OCI-LY3 (cell line): Measurements from ENCODE around the gene NIN.

Experiments used
- H2AFZ ChIP-seq: fragments of 200-600, 300-600 bp; shearing (Covaris generic); 2 replicates; pipeline ENCODE4 v1.6.0; 2014; ENCODE audit warnings: antibody characterized with exemption, low read depth, low read length
- H3K27ac ChIP-seq: fragments of 200-600, 300-600 bp; sonication (generic); 2 replicates; pipeline ENCODE4 v1.5.1; 2014; ENCODE audit warnings: mild to moderate bottlenecking, low read length, moderate library complexity, mixed read lengths
- H3K27me3 ChIP-seq: fragments of 200-600, 300-600 bp; sonication (generic); 2 replicates; pipeline ENCODE4 v1.6.1; 2014; ENCODE audit warnings: low read depth, low read length, mixed read lengths
- H3K36me3 ChIP-seq: fragments of 200-600, 300-600 bp; sonication (generic); replicated peaks from 2 replicates; pipeline ENCODE3; 2014; ENCODE audit warnings: low read depth, low read length, mixed read lengths
- H3K4me1 ChIP-seq: fragments of 300-600, 200-600 bp; sonication (generic); 2 replicates; pipeline ENCODE4 v1.6.1; 2014; ENCODE audit warnings: low read length, mixed read lengths
- H3K4me2 ChIP-seq: fragments of 200-600, 300-600 bp; sonication (generic); 2 replicates; pipeline ENCODE4 v1.6.1; 2014; ENCODE audit warnings: low read length, mixed read lengths
- H3K4me3 ChIP-seq: fragments of 300-600, 200-600 bp; sonication (generic); 2 replicates; pipeline ENCODE4 v1.5.1; 2014; ENCODE audit warnings: antibody characterized with exemption, mild to moderate bottlenecking, low read length, moderate library complexity
- H3K79me2 ChIP-seq: fragments of 300-600, 200-600 bp; shearing (Covaris generic); 2 replicates; pipeline ENCODE4 v1.6.1; 2014; ENCODE audit warnings: mild to moderate bottlenecking, low read length, mixed read lengths
- H3K9ac ChIP-seq: fragments of 300-600, 200-600 bp; shearing (Covaris generic); 2 replicates; pipeline ENCODE4 v1.6.0; 2014; ENCODE audit warnings: mild to moderate bottlenecking, low read length, moderate library complexity
- H3K9me3 ChIP-seq: fragments of 200-600, 300-600 bp; shearing (Covaris generic); 2 replicates; pipeline ENCODE4 v1.6.1; 2014; ENCODE audit warnings: low read length, mixed read lengths; ENCODE audit not compliant: insufficient read depth
- H4K20me1 ChIP-seq: fragments of 200-600, 300-600 bp; sonication (generic); 2 replicates; pipeline ENCODE4 v1.6.1; 2016; ENCODE audit warnings: low read length, mixed read lengths; ENCODE audit not compliant: insufficient read depth
- EZH2phosphoT487 ChIP-seq: fragments of 200-600 bp; shearing (Covaris generic); IDR thresholded peaks from 2 replicates; pipeline ENCODE4 v1.6.1; 2018; ENCODE audit warnings: antibody characterized with exemption, mixed run types, low read depth
- TF ChIP-seq, protein P1 (sequence below): fragments of 200-600, 300-600 bp; sonication (generic); IDR thresholded peaks from 2 replicates; pipeline ENCODE4 v1.5.1; 2014; ENCODE audit warnings: antibody characterized with exemption, low read length, low read depth

The NIN gene

DNA sequence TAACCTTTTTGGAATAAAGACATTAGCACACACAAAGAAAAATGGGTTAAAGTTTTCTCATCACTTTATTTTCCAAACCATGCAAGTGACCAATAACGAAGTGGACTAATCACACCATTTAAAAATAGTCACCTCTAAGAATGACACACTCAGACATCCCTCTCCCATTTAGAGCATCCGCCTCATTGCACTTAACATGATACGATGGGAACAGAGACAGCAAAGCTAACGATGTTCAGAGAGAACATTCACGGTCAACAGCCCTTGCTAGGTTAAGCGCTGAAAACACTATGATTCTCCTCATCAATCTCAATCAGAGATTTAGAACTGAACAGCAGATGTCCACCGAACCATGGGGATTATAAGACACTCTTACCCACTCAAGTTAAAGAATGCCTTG, 35.8 kb downstream of the NIN start:
- no peak overlapping the region for H3K4me2 ChIP-seq
- H3K27me3 ChIP-seq, result no peaks in the 10 kb centered on the region
- TF ChIP-seq EZH2phosphoT487, result no peak
- TF ChIP-seq, protein P1, sequence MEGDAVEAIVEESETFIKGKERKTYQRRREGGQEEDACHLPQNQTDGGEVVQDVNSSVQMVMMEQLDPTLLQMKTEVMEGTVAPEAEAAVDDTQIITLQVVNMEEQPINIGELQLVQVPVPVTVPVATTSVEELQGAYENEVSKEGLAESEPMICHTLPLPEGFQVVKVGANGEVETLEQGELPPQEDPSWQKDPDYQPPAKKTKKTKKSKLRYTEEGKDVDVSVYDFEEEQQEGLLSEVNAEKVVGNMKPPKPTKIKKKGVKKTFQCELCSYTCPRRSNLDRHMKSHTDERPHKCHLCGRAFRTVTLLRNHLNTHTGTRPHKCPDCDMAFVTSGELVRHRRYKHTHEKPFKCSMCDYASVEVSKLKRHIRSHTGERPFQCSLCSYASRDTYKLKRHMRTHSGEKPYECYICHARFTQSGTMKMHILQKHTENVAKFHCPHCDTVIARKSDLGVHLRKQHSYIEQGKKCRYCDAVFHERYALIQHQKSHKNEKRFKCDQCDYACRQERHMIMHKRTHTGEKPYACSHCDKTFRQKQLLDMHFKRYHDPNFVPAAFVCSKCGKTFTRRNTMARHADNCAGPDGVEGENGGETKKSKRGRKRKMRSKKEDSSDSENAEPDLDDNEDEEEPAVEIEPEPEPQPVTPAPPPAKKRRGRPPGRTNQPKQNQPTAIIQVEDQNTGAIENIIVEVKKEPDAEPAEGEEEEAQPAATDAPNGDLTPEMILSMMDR, result no peak
- no peak overlapping the region for H3K9ac ChIP-seq
- peaks cover 5% of the 10 kb centered on the region; the same call in 1 of the 2 replicates for H4K20me1 ChIP-seq
- H3K79me2 ChIP-seq, result peaks cover 56% of the 10 kb centered on the region
- H3K36me3 ChIP-seq, result peaks cover 31% of the 10 kb centered on the region
- no peaks in the 10 kb centered on the region for H3K9me3 ChIP-seq
- no peak overlapping the region for H2AFZ ChIP-seq
- H3K4me1 ChIP-seq, result peaks cover 89% of the 10 kb centered on the region
- H3K27ac ChIP-seq, result no peak overlapping the region
- no peak overlapping the region for H3K4me3 ChIP-seq

- Histone ChIP-seq H3K4me1 (peaks cover 98% of the 10 kb centered on the region), H3K4me2 (peak overlapping the region; percentile 86), H2AFZ (no peak overlapping the region), H3K4me3 (peak overlapping the region; percentile 25), H3K9me3 (no peaks in the 10 kb centered on the region), H3K27ac (peak overlapping the region; percentile 98), H3K27me3 (no peaks in the 10 kb centered on the region), H3K79me2 (peaks cover 64% of the 10 kb centered on the region), H3K9ac (peak overlapping the region; percentile 82), H3K36me3 (peaks cover 38% of the 10 kb centered on the region), H4K20me1 (peaks cover 5% of the 10 kb centered on the region; the same call in 1 of the 2 replicates)
- no peak for TF ChIP-seq EZH2phosphoT487
- TF ChIP-seq, protein P1, result no peak
Observed at GRCh38 chr14:50794068-50794645, 36.8 kb downstream of the NIN start.

DNA sequence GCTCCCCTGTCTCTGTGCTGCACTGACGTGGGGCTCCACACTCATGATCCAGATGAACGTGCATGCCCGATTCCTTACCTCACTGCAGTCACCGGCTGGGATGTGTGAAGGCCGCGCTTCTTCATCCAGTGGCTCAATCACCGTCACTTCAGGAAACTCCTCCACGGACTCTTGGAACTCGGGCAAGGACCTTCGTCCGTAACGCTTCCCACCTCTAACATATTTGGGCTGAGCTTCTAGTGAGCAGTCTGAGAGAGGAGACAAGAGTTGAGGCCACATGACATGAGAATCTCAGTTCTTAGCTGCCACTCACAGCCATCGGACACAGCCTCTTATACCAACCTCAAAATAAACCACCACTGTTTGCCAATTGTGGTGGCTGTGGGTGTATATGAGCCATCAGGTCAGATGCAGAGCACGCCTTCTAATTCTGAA, 38.3 kb downstream of the NIN start:
- H3K9ac ChIP-seq, result peak overlapping the region; percentile 82

GRCh38 chr14:50792051-50792477, 38.9 kb downstream of the NIN start:
- Histone ChIP-seq H3K9me3 (no peaks in the 10 kb centered on the region), H4K20me1 (no peaks in the 10 kb centered on the region), H3K27me3 (no peaks in the 10 kb centered on the region), H3K4me1 (peaks cover 99% of the 10 kb centered on the region), H3K9ac (peak overlapping the region; percentile 82), H3K4me3 (peak overlapping the region; percentile 63), H2AFZ (no peak overlapping the region), H3K79me2 (peaks cover 70% of the 10 kb centered on the region), H3K27ac (peak overlapping the region; percentile 98), H3K36me3 (peaks cover 41% of the 10 kb centered on the region), H3K4me2 (peak overlapping the region; percentile 86)
- TF ChIP-seq EZH2phosphoT487, result no peak
- TF ChIP-seq, protein P1, result no peak

More for the DNA sequence above, 38.3 kb downstream of the NIN start:
- peak overlapping the region; percentile 63 for H3K4me3 ChIP-seq
- peak overlapping the region; percentile 98 for H3K27ac ChIP-seq
- H3K4me1 ChIP-seq, result peaks cover 99% of the 10 kb centered on the region
- H4K20me1 ChIP-seq, result no peaks in the 10 kb centered on the region
- H2AFZ ChIP-seq, result no peak overlapping the region
- TF ChIP-seq, protein P1, result no peak
- TF ChIP-seq EZH2phosphoT487, result no peak
- H3K9me3 ChIP-seq, result no peaks in the 10 kb centered on the region
- H3K4me2 ChIP-seq, result peak overlapping the region; percentile 86
- H3K79me2 ChIP-seq, result peaks cover 76% of the 10 kb centered on the region
- H3K36me3 ChIP-seq, result peaks cover 46% of the 10 kb centered on the region
- no peaks in the 10 kb centered on the region for H3K27me3 ChIP-seq
